ENCODE measurements around the gene CSE1L. TPM values are rescaled to one million over a fixed set of nuclear protein-coding genes. Genes with fewer than 3 reads are reported as not detected.

The CSE1L gene
- total and polyA plus RNA-seq, 3 donors from 2014 or later = 94.8 to 126 (median 96.6) TPM

GRCh38 chr20:49039854-49040253 is 6.3 kb upstream of the CSE1L start:
- no peak for DNase-seq

DNA sequence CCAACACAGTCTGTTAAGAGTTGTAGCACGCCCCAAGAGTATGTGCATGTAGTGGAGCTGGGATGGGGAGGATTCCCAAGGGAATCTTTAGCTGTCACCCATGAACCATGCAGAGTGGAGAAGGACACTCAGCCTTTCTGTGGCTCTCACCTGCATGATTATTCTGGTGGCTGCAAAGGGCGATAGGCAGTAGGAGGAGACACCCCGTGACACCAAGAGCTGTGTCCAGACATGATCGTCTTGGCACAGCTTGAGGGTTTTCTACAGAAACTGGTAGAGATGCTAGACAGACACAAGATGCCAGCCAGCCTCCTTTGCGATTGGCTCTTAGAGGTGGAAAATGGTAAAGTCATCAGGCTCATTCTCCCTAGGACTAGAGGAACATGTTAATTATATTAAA is 3.1 kb upstream of the CSE1L start:
- Histone ChIP-seq H3K27ac (no peak overlapping the region), H3K4me1 (peaks cover 7% of the 10 kb centered on the region), H3K9me3 (no peaks in the 10 kb centered on the region), H3K36me3 (ENCODE audit: low read depth, missing control alignments) (no peaks in the 10 kb centered on the region), H3K27me3 (no peaks in the 10 kb centered on the region), H3K4me3 (no peak overlapping the region)
- intact Hi-C loops (cut with DNase I; ENCODE audit: low total_unique reads) = no loop called here
- TF ChIP-seq CTCF (IDR thresholded peaks at IDR 0.05) = no peak
- TF ChIP-seq POLR2A (IDR thresholded peaks at IDR 0.05) = no peak
- 94 to 96% methylated on average over 5 of the region's 5 CpGs for WGBS, 2 donors
- DNase-seq = no peak

More at GRCh38 chr20:49039854-49040253, 6.3 kb upstream of the CSE1L start:
- Histone ChIP-seq H3K9me3 (no peaks in the 10 kb centered on the region), H3K27me3 (no peaks in the 10 kb centered on the region), H3K36me3 (ENCODE audit: low read depth, missing control alignments) (no peaks in the 10 kb centered on the region), H3K4me1 (peaks cover 5% of the 10 kb centered on the region), H3K27ac (no peak overlapping the region), H3K4me3 (no peak overlapping the region)
- 77 to 94% methylated on average over 5 of the region's 5 CpGs for WGBS, 2 donors
- TF ChIP-seq POLR2A (IDR thresholded peaks at IDR 0.05) = no peak
- no peak for TF ChIP-seq CTCF (IDR thresholded peaks at IDR 0.05)
- intact Hi-C loops (cut with DNase I; ENCODE audit: low total_unique reads) = no loop called here

DNA sequence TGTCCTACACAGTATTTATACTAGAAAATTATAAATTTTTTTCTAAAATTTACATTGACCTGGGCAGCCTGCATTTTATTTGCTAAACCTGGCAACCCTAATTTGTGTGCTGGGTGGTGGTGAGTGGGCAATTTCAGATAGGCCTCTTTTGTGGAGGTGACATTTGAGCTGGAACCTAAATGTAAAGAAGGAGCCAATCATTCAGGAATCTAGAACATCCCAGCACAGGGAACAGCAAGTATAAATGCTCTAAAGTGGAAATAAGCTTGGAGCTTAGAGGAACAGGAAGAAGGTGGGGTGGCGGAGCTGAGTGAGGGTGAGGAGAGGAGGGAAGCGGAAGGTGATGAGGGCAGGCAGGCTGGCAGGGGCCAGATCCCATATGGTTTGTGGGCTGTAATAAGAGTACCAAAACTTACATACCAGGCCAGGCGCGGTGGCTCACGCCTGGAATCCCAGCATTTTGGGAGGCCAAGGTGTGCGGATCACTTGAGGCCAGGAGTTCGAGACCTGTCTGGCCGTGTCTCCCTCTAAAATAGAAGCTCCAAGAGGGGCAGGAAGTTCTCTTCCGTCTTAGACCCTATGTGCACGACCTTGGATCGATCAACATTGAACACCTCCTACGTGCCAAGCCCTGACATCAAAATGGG is 549 bp upstream of the CSE1L start:
- Histone ChIP-seq H3K4me1 (peaks cover 5% of the 10 kb centered on the region), H3K36me3 (ENCODE audit: low read depth, missing control alignments) (no peaks in the 10 kb centered on the region), H3K4me3 (peak overlapping the region; percentile 94 to 95), H3K27me3 (no peaks in the 10 kb centered on the region), H3K9me3 (no peaks in the 10 kb centered on the region), H3K27ac (peak overlapping the region; percentile 23 to 93)
- WGBS, 2 donors = 9 to 11% methylated on average over 11 to 12 of the region's 12 CpGs
- no peak for TF ChIP-seq CTCF (IDR thresholded peaks at IDR 0.05)
- no peak for TF ChIP-seq POLR2A (IDR thresholded peaks at IDR 0.05)
- intact Hi-C loops (cut with DNase I; ENCODE audit: low total_unique reads) = no loop called here
- DNase-seq = no peak

- no peaks in the 10 kb centered on the region for H3K27me3 ChIP-seq
- no peak overlapping the region for H3K4me3 ChIP-seq
- 77 to 82% methylated on average over 1 of the region's 1 CpG for WGBS, 2 donors
- peaks cover 11% of the 10 kb centered on the region for H3K4me1 ChIP-seq
- TF ChIP-seq POLR2A (IDR thresholded peaks at IDR 0.05) (no peak), CTCF (IDR thresholded peaks at IDR 0.05) (no peak)
- intact Hi-C loops (cut with DNase I; ENCODE audit: low total_unique reads) = no loop called here
- no peak overlapping the region for H3K27ac ChIP-seq
- no peaks in the 10 kb centered on the region for H3K36me3 ChIP-seq (ENCODE audit: low read depth, missing control alignments)
- DNase-seq = no peak
- H3K9me3 ChIP-seq = no peaks in the 10 kb centered on the region
Observed at GRCh38 chr20:49052334-49052733, 6.2 kb downstream of the CSE1L start.

DNA sequence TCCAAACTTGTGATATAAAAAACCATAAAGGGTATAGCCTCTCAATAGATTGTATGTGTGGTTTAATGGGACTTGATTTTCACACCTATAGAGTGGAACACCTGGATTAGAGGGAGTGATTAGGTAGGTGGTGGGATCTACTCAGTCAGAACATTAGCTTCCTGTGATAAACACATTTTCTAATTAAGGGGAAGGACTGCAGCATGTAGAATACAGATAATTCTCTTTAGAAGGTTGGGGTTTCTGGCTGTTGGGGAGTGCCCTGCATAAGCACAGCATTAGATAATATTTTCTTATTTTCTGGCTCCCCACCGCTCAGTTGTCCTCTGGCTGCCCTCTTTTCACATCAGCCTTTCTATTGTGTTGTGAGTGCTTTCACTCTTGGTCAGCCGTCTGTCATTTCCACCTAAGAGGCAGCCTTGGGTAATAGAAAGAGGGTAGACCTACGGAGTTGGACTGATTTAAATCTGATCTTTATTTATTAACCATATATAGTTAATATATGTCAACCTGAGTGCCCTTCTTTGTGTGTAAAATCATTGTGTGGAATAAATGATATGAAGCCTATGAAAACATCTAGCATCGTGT is 8.0 kb downstream of the CSE1L start:
- no peaks in the 10 kb centered on the region for H3K9me3 ChIP-seq
- no peaks in the 10 kb centered on the region for H3K36me3 ChIP-seq (ENCODE audit: low read depth, missing control alignments)
- no peak for DNase-seq
- TF ChIP-seq POLR2A (IDR thresholded peaks at IDR 0.05) = no peak
- no peak for TF ChIP-seq CTCF (IDR thresholded peaks at IDR 0.05)
- H3K4me1 ChIP-seq = peaks cover 6% of the 10 kb centered on the region
- no peak overlapping the region for H3K4me3 ChIP-seq
- intact Hi-C loops (cut with DNase I; ENCODE audit: low total_unique reads) = no loop called here
- 85 to 87% methylated on average over 4 of the region's 4 CpGs for WGBS, 2 donors
- no peaks in the 10 kb centered on the region for H3K27me3 ChIP-seq
- no peak overlapping the region for H3K27ac ChIP-seq

Data from testis (tissue), 3 donors.